Dermis microvascular lymphatic vessel endothelial cell (primary cell): Measurements from ENCODE around the gene VSIG1. TPM values are rescaled to one million over a fixed set of nuclear protein-coding genes. Genes with fewer than 3 reads are reported as not detected.

Experiments used
- total RNA-seq: library from RNA; depleted of rRNA; stranded (reverse); fragments of >200 nt; gene quantifications from 2 replicates; pipeline ENCODE4 v1.2.1, GENCODE V29; 2014

VSIG1 gene
- total RNA-seq, 1 donor from 2014 or later, result 0.13 TPM

Other genes with a start within 250 kb of the VSIG1 start
- 38.1 and 62.7 TPM in 2 replicates for gene MID2, start 219.2 kb upstream of the VSIG1 start, total RNA-seq
- not detected in 2 replicates for gene TEX13B, start 62.7 kb upstream of the VSIG1 start, total RNA-seq
- 59.7 and 65.0 TPM in 2 replicates for gene PSMD10, start 46.5 kb downstream of the VSIG1 start, total RNA-seq
- gene ATG4A, start 46.7 kb downstream of the VSIG1 start, total RNA-seq, result 11.1 and 13.2 TPM in 2 replicates